ENCODE measurements around the gene FNBP1. TPM values are rescaled to one million over a fixed set of nuclear protein-coding genes. Genes with fewer than 3 reads are reported as not detected.

FNBP1 gene
- total RNA-seq, 1 experiment from 2014 or later = 36.5 TPM

GRCh38 chr9:129906298-129906697, 136.7 kb downstream of the FNBP1 start:
- Histone ChIP-seq H2BK12ac (ENCODE audit: insufficient read length, low read depth, low read length) (no peak overlapping the region), H2BK15ac (ENCODE audit: low read depth, low read length) (no peak overlapping the region), H3K9me3 (ENCODE audit: control insufficient read depth, low read depth, low read length) (no peaks in the 10 kb centered on the region), H3K4ac (ENCODE audit: low read depth, low read length) (no peak overlapping the region), H2BK5ac (ENCODE audit: insufficient read length, low read length) (no peak overlapping the region), H3K27me3 (ENCODE audit: insufficient read depth, low read length) (no peaks in the 10 kb centered on the region), H3K56ac (ENCODE audit: insufficient read length, low read depth, low read length) (no peak overlapping the region), H2BK20ac (ENCODE audit: low read depth, low read length, poor library complexity, severe bottlenecking) (no peak overlapping the region), H3K79me1 (ENCODE audit: insufficient read depth, low read depth, low read length, poor library complexity, severe bottlenecking) (no peaks in the 10 kb centered on the region), H4K5ac (ENCODE audit: insufficient read length, low read depth, low read length) (no peak overlapping the region), H2AK5ac (ENCODE audit: insufficient read length, low read length) (no peak overlapping the region), H2BK120ac (ENCODE audit: low read depth, low read length, poor library complexity, severe bottlenecking) (no peak overlapping the region), H3K4me2 (ENCODE audit: insufficient read depth, insufficient read length, low read length) (no peak overlapping the region), H3K79me2 (ENCODE audit: insufficient read depth, low read length) (no peaks in the 10 kb centered on the region), H3K14ac (ENCODE audit: insufficient read depth, low read length) (no peak overlapping the region), H4K20me1 (ENCODE audit: control insufficient read depth, insufficient read depth, insufficient read length) (no peaks in the 10 kb centered on the region), H3K4me1 (ENCODE audit: insufficient read depth, low read length) (peaks cover 3% of the 10 kb centered on the region; the same call in 1 of the 2 replicates), H3T11ph (ENCODE audit: low read length) (no peak overlapping the region), H3K23me2 (ENCODE audit: insufficient read length, low read depth, low read length, poor library complexity, severe bottlenecking) (no peaks in the 10 kb centered on the region), H3K9ac (ENCODE audit: extremely low read depth, insufficient read length, low read length) (no peak overlapping the region), H3K23ac (ENCODE audit: insufficient read length, low read depth, low read length) (no peak overlapping the region), H4K8ac (replicated peaks; ENCODE audit: insufficient read length, low read depth, low read length) (no peak overlapping the region), H2AFZ (ENCODE audit: low read length) (no peak overlapping the region), H3K27ac (ENCODE audit: insufficient read length, low read depth, low read length) (no peak overlapping the region), H4K91ac (ENCODE audit: insufficient read length, low read depth, low read length) (no peak overlapping the region), H3K18ac (ENCODE audit: insufficient read length, low read depth, low read length) (no peak overlapping the region)
- Mint-ChIP-seq H3K4me3 (no peak overlapping the region), H3K9me3 (peaks cover 3 to 5% of the 10 kb centered on the region in 2 experiments; a peak in 3 of 5 replicates), H3K27me3 (ENCODE audit: low read depth) (no peaks in the 10 kb centered on the region), H3K27ac (no peak overlapping the region), H3K36me3 (ENCODE audit: insufficient read depth in 1 of 3, low read depth in 3 of 3) (peaks cover 14 to 30% (median 29%) of the 10 kb centered on the region in 3 experiments), H3K4me1 (peaks cover 22 to 31% of the 10 kb centered on the region in 2 experiments)
- no peak for DNase-seq
- TF ChIP-seq CTCF (conservative IDR thresholded peaks at IDR 0.05) = no peak
- no CpG with 5 or more reads among the region's 4 CpGs for WGBS (ENCODE audit: extremely low coverage, insufficient read length, low lambda C conversion rate)
